ENCODE data around the gene GTF3C1.

- TF ChIP-seq CTCF (IDR thresholded peaks at IDR 0.05) = no peak
- no peak for TF ChIP-seq POLR2AphosphoS5 (IDR thresholded peaks at IDR 0.05)
Measured at GRCh38 chr16:27430923-27431484, 118.7 kb downstream of the GTF3C1 start.
